ENCODE results near the gene PDLIM7. TPM values are rescaled to one million over a fixed set of nuclear protein-coding genes. Genes with fewer than 3 reads are reported as not detected.
A peak's percentile ranks its signal among the peaks of the same experiment; 100 is the strongest.

Gene PDLIM7
- total and polyA plus RNA-seq, 10 of the 15 experiments (the other 5 are each of a cell fraction or from before 2014, with no cell fraction given), result 0.82 to 36.6 (median 19.3) TPM

DNA sequence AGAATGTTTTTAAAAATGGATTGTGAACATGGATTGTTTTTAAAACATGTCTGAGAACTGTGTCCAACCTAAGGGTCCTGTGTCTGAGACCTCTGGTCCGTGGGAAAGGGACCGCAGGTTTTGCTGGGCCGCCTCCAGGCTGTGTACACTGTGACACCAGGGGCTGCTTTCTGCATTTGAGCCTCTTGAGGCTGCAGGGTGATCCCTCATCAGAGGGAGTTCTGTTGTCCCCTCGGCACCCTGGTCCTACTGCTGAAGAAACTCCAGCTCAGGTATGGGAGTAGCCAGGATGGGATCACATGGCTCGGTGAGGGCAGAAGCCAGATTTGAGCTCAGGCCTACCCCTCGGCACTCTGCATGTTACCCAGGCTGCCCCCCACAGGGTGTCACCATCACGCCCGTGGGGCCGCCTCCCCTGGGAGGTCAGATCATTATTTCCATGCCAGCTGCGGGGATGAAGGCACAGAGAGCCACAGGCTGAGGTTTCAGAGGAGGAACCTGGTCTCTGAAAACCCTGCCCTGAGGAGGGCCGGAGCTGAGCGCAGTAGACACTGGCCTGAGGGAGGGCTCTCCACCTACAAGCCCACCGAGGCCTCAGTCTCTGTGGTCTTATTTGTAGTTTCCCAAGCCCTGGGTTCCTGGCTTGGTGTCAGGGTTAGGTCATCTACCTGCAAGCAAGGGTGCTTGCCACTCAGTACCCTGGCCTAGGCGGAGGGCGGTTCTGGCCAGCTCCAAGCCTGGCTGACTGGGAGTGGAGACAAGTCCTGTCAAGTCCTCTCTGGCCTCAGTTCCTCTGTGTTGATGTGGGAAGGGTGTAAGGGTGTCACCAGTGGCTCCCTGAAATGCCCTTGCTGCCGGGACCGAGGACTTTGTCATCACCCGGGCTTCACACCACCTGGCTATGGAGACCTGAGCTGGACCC lies 48.0 kb downstream of the PDLIM7 start:
- no peaks in the 10 kb centered on the region for H3K36me3 ChIP-seq (ENCODE audit: control insufficient read depth in 2 of 2, insufficient read depth in 2 of 2, low read length in 1 of 2)
- WGBS (ENCODE audit: insufficient coverage, insufficient replicate concordance, low lambda C conversion rate, missing lambda C conversion rate), result 83% methylated on average over 18 of the region's 18 CpGs
- no peak for ATAC-seq
- no peak overlapping the region for H3K4me2 ChIP-seq (ENCODE audit: control insufficient read depth, insufficient read depth)
- intact Hi-C loops (cut with micrococcal nuclease; ENCODE audit: unreplicated experiment), result loop anchor here (2.0 kb wide), 1 partner anchor 19 kb away; no protein-coding TSS in a partner anchor
- FAIRE-seq, result no peak
- DNase-seq (ENCODE audit: low read depth, low spot score), result no peak
- TF ChIP-seq ZNF217 (IDR thresholded peaks at IDR 0.05) (no peak), GATAD2B (conservative IDR thresholded peaks at IDR 0.05; ENCODE audit: low read depth) (0 out of 2 replicates have a peak, but pooled peaks have one; percentile 47), POLR2AphosphoS5 (IDR thresholded peaks at IDR 0.05; ENCODE audit: low read length) (peak; percentile 32; the same call in 1 of the 2 replicates), NR2F1 (conservative IDR thresholded peaks at IDR 0.05) (peak; percentile 45), SUPT20H (IDR thresholded peaks at IDR 0.05; ENCODE audit: borderline replicate concordance, control insufficient read depth, low read depth, low read length) (no peak), ZNF384 (IDR thresholded peaks at IDR 0.05; ENCODE audit: borderline replicate concordance, low read depth, low read length) (no peak), MEF2B (IDR thresholded peaks at IDR 0.05; ENCODE audit: partially characterized antibody, poor library complexity, severe bottlenecking) (peak; percentile 41), ZNF274 (IDR thresholded peaks at IDR 0.05; ENCODE audit: insufficient read depth, insufficient read length) (no peak), ZNF207 (IDR thresholded peaks at IDR 0.05; ENCODE audit: borderline replicate concordance) (no peak), HDAC6 (IDR thresholded peaks at IDR 0.05; ENCODE audit: unreplicated experiment) (no peak)
- TF ChIP-seq, protein P1, sequence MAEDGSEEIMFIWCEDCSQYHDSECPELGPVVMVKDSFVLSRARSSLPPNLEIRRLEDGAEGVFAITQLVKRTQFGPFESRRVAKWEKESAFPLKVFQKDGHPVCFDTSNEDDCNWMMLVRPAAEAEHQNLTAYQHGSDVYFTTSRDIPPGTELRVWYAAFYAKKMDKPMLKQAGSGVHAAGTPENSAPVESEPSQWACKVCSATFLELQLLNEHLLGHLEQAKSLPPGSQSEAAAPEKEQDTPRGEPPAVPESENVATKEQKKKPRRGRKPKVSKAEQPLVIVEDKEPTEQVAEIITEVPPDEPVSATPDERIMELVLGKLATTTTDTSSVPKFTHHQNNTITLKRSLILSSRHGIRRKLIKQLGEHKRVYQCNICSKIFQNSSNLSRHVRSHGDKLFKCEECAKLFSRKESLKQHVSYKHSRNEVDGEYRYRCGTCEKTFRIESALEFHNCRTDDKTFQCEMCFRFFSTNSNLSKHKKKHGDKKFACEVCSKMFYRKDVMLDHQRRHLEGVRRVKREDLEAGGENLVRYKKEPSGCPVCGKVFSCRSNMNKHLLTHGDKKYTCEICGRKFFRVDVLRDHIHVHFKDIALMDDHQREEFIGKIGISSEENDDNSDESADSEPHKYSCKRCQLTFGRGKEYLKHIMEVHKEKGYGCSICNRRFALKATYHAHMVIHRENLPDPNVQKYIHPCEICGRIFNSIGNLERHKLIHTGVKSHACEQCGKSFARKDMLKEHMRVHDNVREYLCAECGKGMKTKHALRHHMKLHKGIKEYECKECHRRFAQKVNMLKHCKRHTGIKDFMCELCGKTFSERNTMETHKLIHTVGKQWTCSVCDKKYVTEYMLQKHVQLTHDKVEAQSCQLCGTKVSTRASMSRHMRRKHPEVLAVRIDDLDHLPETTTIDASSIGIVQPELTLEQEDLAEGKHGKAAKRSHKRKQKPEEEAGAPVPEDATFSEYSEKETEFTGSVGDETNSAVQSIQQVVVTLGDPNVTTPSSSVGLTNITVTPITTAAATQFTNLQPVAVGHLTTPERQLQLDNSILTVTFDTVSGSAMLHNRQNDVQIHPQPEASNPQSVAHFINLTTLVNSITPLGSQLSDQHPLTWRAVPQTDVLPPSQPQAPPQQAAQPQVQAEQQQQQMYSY (CRISPR knock-in tag; IDR thresholded peaks at IDR 0.05), result no peak
- in situ Hi-C loops (cut with MboI), result loop anchor here (5.0 kb wide), 1 partner anchor 132 kb away; no protein-coding TSS in a partner anchor
- H3K9ac ChIP-seq (ENCODE audit: control insufficient read depth, insufficient read depth, low read length), result peak overlapping the region; percentile 24; the same call in 1 of the 2 replicates
- ChIA-PET RAD21 (ENCODE audit: unreplicated experiment) (interaction anchor here (1.0 to 13.5 kb wide), 8 partner anchors 20 to 148 kb away, joined by 3 to 291 read pairs (median 8); partner anchors contain the start of genes GRK6 and MXD3), CTCF (interaction anchor here (0.6 to 16.4 kb wide), 9 partner anchors 20 to 662 kb away, joined by 3 to 391 read pairs (median 8); partner anchors contain the start of genes GRK6 and PFN3), SMC1A (ENCODE audit: uncharacterized antibody, unreplicated experiment) (interaction anchor here (0.9 to 7.2 kb wide), 13 partner anchors 11 to 140 kb away, joined by 3 to 105 read pairs (median 4); partner anchors contain the start of genes F12, PDLIM7 and PFN3), POLR2A (interaction anchor here (1.0 to 13.6 kb wide), 8 partner anchors 21 to 87 kb away, joined by 3 to 358 read pairs (median 10); partner anchors contain the start of genes F12 and GRK6)
- H2AFZ ChIP-seq (ENCODE audit: control insufficient read depth, low read depth, low read length), result no peak overlapping the region
- H4K20me1 ChIP-seq (ENCODE audit: control insufficient read depth, insufficient read depth), result no peaks in the 10 kb centered on the region
- H3K4me1 ChIP-seq (ENCODE audit: control insufficient read depth, insufficient read depth, low read length), result peaks cover 37% of the 10 kb centered on the region
- H3K27ac ChIP-seq (ENCODE audit: control insufficient read depth, insufficient read depth), result no peak overlapping the region
- no peaks in the 10 kb centered on the region for H3K9me3 ChIP-seq (replicated peaks; ENCODE audit: control insufficient read depth, insufficient read depth, low read length)
- H3K27me3 ChIP-seq (replicated peaks in 1 of 2; ENCODE audit: control insufficient read depth in 2 of 2, insufficient read depth in 2 of 2, low read length in 1 of 2), result no peaks in the 10 kb centered on the region
- BruUV-seq (replicated peaks), result no TSS peak
- peaks cover 14% of the 10 kb centered on the region for H3K79me2 ChIP-seq (ENCODE audit: control insufficient read depth, insufficient read depth, low read length)
- peak overlapping the region; percentile 67; the same call in 1 of the 2 replicates for H3K4me3 ChIP-seq

All from GM12878 (cell line).